ENCODE results near the gene RPL32. TPM values are rescaled to one million over a fixed set of nuclear protein-coding genes. Genes with fewer than 3 reads are reported as not detected.

RPL32 gene
- total RNA-seq, 1 donor from 2014 or later = 1,191 TPM

DNA sequence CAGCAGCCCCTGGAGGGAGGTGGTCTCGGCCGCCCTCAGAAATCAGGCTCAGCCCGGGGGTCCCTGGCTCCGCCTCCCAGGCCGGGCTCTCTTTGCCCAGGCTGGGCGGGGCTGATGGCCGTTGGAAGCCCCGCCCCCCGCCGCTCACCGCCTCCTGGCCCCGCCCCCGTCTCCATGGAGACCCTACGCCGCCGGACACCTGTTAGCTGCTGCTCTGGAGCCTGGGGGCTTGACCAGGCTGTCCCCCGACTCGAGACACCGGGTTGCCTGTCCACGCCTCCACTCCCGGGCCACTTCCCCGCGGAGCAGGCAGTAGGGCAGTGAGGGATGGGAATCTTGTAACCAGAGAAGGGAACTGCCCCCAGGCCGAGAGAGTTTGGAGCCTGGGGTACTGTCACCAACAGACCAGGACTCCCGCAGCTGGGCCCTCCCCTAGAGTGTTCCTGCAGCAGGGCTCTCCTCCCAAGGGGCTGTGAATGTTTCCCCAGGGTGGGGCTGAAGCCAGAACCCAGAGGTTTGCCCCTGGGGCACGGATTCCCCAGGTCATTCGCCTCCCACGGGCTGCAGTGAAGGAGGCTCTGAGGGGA lies 27.8 kb upstream of the RPL32 start:
- no peaks in the 10 kb centered on the region for H3K4me1 ChIP-seq
- ATAC-seq = peak; percentile 69
- intact Hi-C loops (cut with DNase I) = no loop called here
- H3K4me3 ChIP-seq = peak overlapping the region; percentile 22
- no peaks in the 10 kb centered on the region for H3K9me3 ChIP-seq
- H3K27ac ChIP-seq = no peak overlapping the region
- no peaks in the 10 kb centered on the region for H3K27me3 ChIP-seq
- no peaks in the 10 kb centered on the region for H3K36me3 ChIP-seq
- peak; percentile 82 for DNase-seq
- TF ChIP-seq CTCF (IDR thresholded peaks at IDR 0.05) = no peak

GRCh38 chr3:12868039-12869034 lies 27.0 kb upstream of the RPL32 start:
- intact Hi-C loops (cut with DNase I) = no loop called here
- H3K4me1 ChIP-seq = no peaks in the 10 kb centered on the region
- TF ChIP-seq CTCF (IDR thresholded peaks at IDR 0.05) = peak; percentile 96
- DNase-seq = peak; percentile 90
- peak overlapping the region; percentile 22 for H3K4me3 ChIP-seq
- no peaks in the 10 kb centered on the region for H3K9me3 ChIP-seq
- no peaks in the 10 kb centered on the region for H3K27me3 ChIP-seq
- H3K36me3 ChIP-seq = no peaks in the 10 kb centered on the region
- no peak overlapping the region for H3K27ac ChIP-seq
- ATAC-seq = peak; percentile 97

- H3K4me3 ChIP-seq = no peak overlapping the region
- TF ChIP-seq CTCF (IDR thresholded peaks at IDR 0.05) = no peak
- no peaks in the 10 kb centered on the region for H3K9me3 ChIP-seq
- H3K27ac ChIP-seq = no peak overlapping the region
- DNase-seq = no peak
- intact Hi-C loops (cut with DNase I) = no loop called here
- H3K27me3 ChIP-seq = no peaks in the 10 kb centered on the region
- H3K4me1 ChIP-seq = no peaks in the 10 kb centered on the region
- H3K36me3 ChIP-seq = no peaks in the 10 kb centered on the region
- no peak for ATAC-seq
These were observed 25.5 kb upstream of the RPL32 start for GRCh38 chr3:12866836-12867235.

GRCh38 chr3:12865271-12865670 lies 23.9 kb upstream of the RPL32 start:
- Histone ChIP-seq H3K4me3 (no peak overlapping the region), H3K27ac (no peak overlapping the region), H3K36me3 (no peaks in the 10 kb centered on the region), H3K4me1 (no peaks in the 10 kb centered on the region), H3K27me3 (no peaks in the 10 kb centered on the region), H3K9me3 (no peaks in the 10 kb centered on the region)
- TF ChIP-seq CTCF (IDR thresholded peaks at IDR 0.05) = no peak
- no peak for ATAC-seq
- intact Hi-C loops (cut with DNase I) = no loop called here
- DNase-seq = no peak

GRCh38 chr3:12862387-12862786 lies 21.0 kb upstream of the RPL32 start:
- Histone ChIP-seq H3K36me3 (no peaks in the 10 kb centered on the region), H3K27me3 (no peaks in the 10 kb centered on the region), H3K27ac (no peak overlapping the region), H3K4me3 (no peak overlapping the region), H3K9me3 (no peaks in the 10 kb centered on the region), H3K4me1 (no peaks in the 10 kb centered on the region)
- no peak for ATAC-seq
- no peak for TF ChIP-seq CTCF (IDR thresholded peaks at IDR 0.05)
- DNase-seq = no peak
- intact Hi-C loops (cut with DNase I) = no loop called here

Data from upper lobe of right lung (tissue), 1 donor.